Measurements from ENCODE around the gene ANKS6. TPM values are rescaled to one million over a fixed set of nuclear protein-coding genes. Genes with fewer than 3 reads are reported as not detected.

ANKS6 gene
- total RNA-seq, 1 experiment from 2014 or later = 22.9 TPM

GRCh38 chr9:98774746-98775145 is 21.6 kb downstream of the ANKS6 start:
- peak; percentile 20 for DNase-seq (ENCODE audit: extremely low read depth, low read depth)

- no peak for DNase-seq (ENCODE audit: extremely low read depth, low read depth)
Measured at GRCh38 chr9:98773721-98774120, 22.6 kb downstream of the ANKS6 start.

- DNase-seq (ENCODE audit: extremely low read depth, low read depth) = no peak
Measured at GRCh38 chr9:98772364-98773155, 23.8 kb downstream of the ANKS6 start.

- DNase-seq (ENCODE audit: extremely low read depth, low read depth) = no peak
Measured at GRCh38 chr9:98771209-98771874, 25.0 kb downstream of the ANKS6 start.

- no peak for DNase-seq (ENCODE audit: extremely low read depth, low read depth)
Measured at GRCh38 chr9:98770717-98771116, 25.6 kb downstream of the ANKS6 start.

GRCh38 chr9:98768344-98768743 is 28.0 kb downstream of the ANKS6 start:
- no peak for DNase-seq (ENCODE audit: extremely low read depth, low read depth)

- no peak for DNase-seq (ENCODE audit: extremely low read depth, low read depth)
Measured at GRCh38 chr9:98767915-98768314, 28.4 kb downstream of the ANKS6 start.

- DNase-seq (ENCODE audit: extremely low read depth, low read depth) = no peak
Measured at GRCh38 chr9:98767196-98767595, 29.2 kb downstream of the ANKS6 start.

- DNase-seq (ENCODE audit: extremely low read depth, low read depth) = no peak
Measured at GRCh38 chr9:98766586-98766985, 29.8 kb downstream of the ANKS6 start.

GRCh38 chr9:98765256-98765655 is 31.1 kb downstream of the ANKS6 start:
- no peak for DNase-seq (ENCODE audit: extremely low read depth, low read depth)

- DNase-seq (ENCODE audit: extremely low read depth, low read depth) = no peak
Measured at GRCh38 chr9:98763986-98764745, 32.2 kb downstream of the ANKS6 start.

GRCh38 chr9:98760231-98760630 is 36.1 kb downstream of the ANKS6 start:
- no peak for DNase-seq (ENCODE audit: extremely low read depth, low read depth)

- no peak for DNase-seq (ENCODE audit: extremely low read depth, low read depth)
Measured at GRCh38 chr9:98755006-98755618, 41.2 kb downstream of the ANKS6 start.

GRCh38 chr9:98751210-98751609 is 45.1 kb downstream of the ANKS6 start:
- DNase-seq (ENCODE audit: extremely low read depth, low read depth) = no peak

GRCh38 chr9:98750364-98751060 is 45.8 kb downstream of the ANKS6 start:
- no peak for DNase-seq (ENCODE audit: extremely low read depth, low read depth)

GRCh38 chr9:98747476-98747875 is 48.9 kb downstream of the ANKS6 start:
- no peak for DNase-seq (ENCODE audit: extremely low read depth, low read depth)

GRCh38 chr9:98745470-98745869 is 50.9 kb downstream of the ANKS6 start:
- no peak for DNase-seq (ENCODE audit: extremely low read depth, low read depth)

GRCh38 chr9:98743818-98744611 is 52.3 kb downstream of the ANKS6 start:
- no peak for DNase-seq (ENCODE audit: extremely low read depth, low read depth)

GRCh38 chr9:98743329-98743728 is 53.0 kb downstream of the ANKS6 start:
- no peak for DNase-seq (ENCODE audit: extremely low read depth, low read depth)
